HG02885 (cell line): ENCODE data around the gene TPM2.
"Not testable (repeated sequence)": the region's sequence is repeated elsewhere in the genome, so short reads cannot be mapped to it uniquely, and the experiment has no call there.

Experiments used
- ATAC-seq: cut with Tn5 transposase; IDR thresholded peaks from one replicate; pipeline ENCODE4 v1.9.1; 2021; ENCODE audit warnings: mild to moderate bottlenecking; ENCODE audit not compliant: unreplicated experiment, poor library complexity

Gene TPM2

GRCh38 chr9:35637427-35637955, 52.2 kb downstream of the TPM2 start:
- ATAC-seq = not testable (repeated sequence)

- ATAC-seq = not testable (repeated sequence)
These were observed 52.9 kb downstream of the TPM2 start for GRCh38 chr9:35636877-35637246.

DNA sequence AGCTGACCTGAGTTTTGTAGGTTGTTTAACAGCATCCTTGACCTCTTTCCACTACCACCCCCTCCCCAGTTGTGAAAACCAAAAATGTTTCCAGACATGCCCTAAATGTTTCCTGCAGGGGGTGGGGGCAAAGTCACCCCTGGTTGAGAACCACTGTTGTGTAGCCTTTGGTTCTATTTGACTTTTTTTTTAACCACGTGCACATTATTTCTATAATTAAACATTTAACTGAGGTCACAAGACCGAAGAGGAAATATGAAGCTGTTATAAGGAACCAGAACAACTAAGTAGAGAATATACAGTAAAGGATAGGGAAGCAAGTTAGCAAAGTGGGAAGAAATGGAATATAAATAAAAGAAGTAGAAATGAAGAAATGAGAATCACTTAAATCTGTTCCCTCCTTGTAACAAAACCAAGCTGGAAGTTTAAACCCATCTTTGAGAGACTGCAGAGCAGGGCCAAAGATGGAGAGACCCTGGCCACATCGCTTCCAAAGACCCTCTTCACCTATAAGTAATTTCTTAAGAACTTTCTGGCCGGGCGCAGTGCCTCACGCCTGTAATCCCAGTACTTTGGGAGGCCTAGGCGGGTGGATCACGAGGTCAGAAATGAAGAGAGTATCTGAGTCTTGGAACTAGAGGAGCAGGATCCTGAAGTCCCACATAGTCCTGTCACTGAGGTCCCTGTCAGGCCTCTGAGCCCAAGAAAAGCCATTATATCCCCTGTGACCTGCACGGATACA, 53.4 kb downstream of the TPM2 start:
- no peak for ATAC-seq

- ATAC-seq = no peak
These were observed 54.0 kb downstream of the TPM2 start for GRCh38 chr9:35635730-35636129.
